Measurements from ENCODE around the gene RIPK3. TPM values are rescaled to one million over a fixed set of nuclear protein-coding genes. Genes with fewer than 3 reads are reported as not detected.

The RIPK3 gene
- total and polyA plus RNA-seq, 2 of the 8 experiments (the other 6 are each of a cell fraction or from before 2014, with no cell fraction given) = 0.24 to 0.39 TPM

DNA sequence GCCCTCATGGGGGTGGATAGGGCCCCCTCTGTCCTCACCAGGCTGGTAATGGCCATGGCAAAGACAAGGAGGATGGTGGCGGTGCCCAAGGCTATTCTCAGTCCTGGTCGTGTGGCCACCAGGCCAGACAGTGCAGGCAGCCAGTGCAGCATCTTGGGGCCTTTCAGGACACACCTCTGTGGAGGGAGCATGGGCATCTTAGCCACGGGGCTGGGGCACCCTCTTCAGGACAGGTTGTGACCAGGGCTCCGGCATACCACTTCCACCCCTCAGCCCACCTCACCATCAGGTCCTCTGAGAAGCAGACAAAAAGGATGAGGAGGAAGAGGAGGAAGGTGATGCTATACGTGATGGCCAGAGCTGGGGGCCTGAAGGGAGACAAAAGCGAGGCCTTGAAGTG, 15.8 kb downstream of the RIPK3 start (continued):
- TF ChIP-seq KDM5A (IDR thresholded peaks at IDR 0.05; ENCODE audit: low read length) = no peak
- TF ChIP-seq RXRA (IDR thresholded peaks at IDR 0.05; ENCODE audit: insufficient read depth, low read depth, low read length) = no peak
- TF ChIP-seq POU5F1 (IDR thresholded peaks at IDR 0.05; ENCODE audit: low read depth, low read length) = no peak
- no peak for TF ChIP-seq EZH2 (IDR thresholded peaks at IDR 0.05; ENCODE audit: low read depth, low read length, severe bottlenecking)
- TF ChIP-seq BACH1 (IDR thresholded peaks at IDR 0.05; ENCODE audit: low read length) = no peak
